HG03280 (cell line): ENCODE data around the gene TMEM247.

Source experiments
- ATAC-seq: cut with Tn5 transposase; IDR thresholded peaks from one replicate; pipeline ENCODE4 v1.9.1; 2021; ENCODE audit warnings: mild to moderate bottlenecking, moderate library complexity; ENCODE audit not compliant: unreplicated experiment

TMEM247 gene

GRCh38 chr2:46488389-46488788 lies 9.0 kb downstream of the TMEM247 start:
- no peak for ATAC-seq

- ATAC-seq, result no peak
Observed at GRCh38 chr2:46489423-46490174, 10.2 kb downstream of the TMEM247 start.

GRCh38 chr2:46490521-46491141 lies 11.3 kb downstream of the TMEM247 start:
- ATAC-seq, result no peak

GRCh38 chr2:46492301-46492700 lies 12.9 kb downstream of the TMEM247 start:
- ATAC-seq, result no peak

- ATAC-seq, result peak; percentile 60
Observed at GRCh38 chr2:46493241-46493970, 14.0 kb downstream of the TMEM247 start.

GRCh38 chr2:46493971-46494250 lies 14.5 kb downstream of the TMEM247 start:
- no peak for ATAC-seq

GRCh38 chr2:46494596-46494995 lies 15.2 kb downstream of the TMEM247 start:
- ATAC-seq, result no peak

GRCh38 chr2:46495231-46496030 lies 16.1 kb downstream of the TMEM247 start:
- no peak for ATAC-seq

GRCh38 chr2:46497766-46498165 lies 18.4 kb downstream of the TMEM247 start:
- ATAC-seq, result no peak

- ATAC-seq, result no peak
Observed at GRCh38 chr2:46498681-46499080, 19.3 kb downstream of the TMEM247 start.

GRCh38 chr2:46499392-46499785 lies 20.0 kb downstream of the TMEM247 start:
- ATAC-seq, result no peak

- no peak for ATAC-seq
Observed at GRCh38 chr2:46500801-46501200, 21.4 kb downstream of the TMEM247 start.

- ATAC-seq, result no peak
Observed at GRCh38 chr2:46502291-46502885, 23.0 kb downstream of the TMEM247 start.

- ATAC-seq, result no peak
Observed at GRCh38 chr2:46503686-46504085, 24.3 kb downstream of the TMEM247 start.

GRCh38 chr2:46504221-46504620 lies 24.9 kb downstream of the TMEM247 start:
- ATAC-seq, result no peak

GRCh38 chr2:46504685-46505471 lies 25.5 kb downstream of the TMEM247 start:
- no peak for ATAC-seq

GRCh38 chr2:46505472-46505783 lies 26.1 kb downstream of the TMEM247 start:
- ATAC-seq, result no peak

GRCh38 chr2:46506131-46506706 lies 26.9 kb downstream of the TMEM247 start:
- ATAC-seq, result no peak

- no peak for ATAC-seq
Observed at GRCh38 chr2:46508312-46508711, 28.9 kb downstream of the TMEM247 start.

GRCh38 chr2:46508759-46509158 lies 29.4 kb downstream of the TMEM247 start:
- no peak for ATAC-seq
